ENCODE results near the gene NRCAM.

NRCAM gene

GRCh38 chr7:108308276-108308675, 148.0 kb downstream of the NRCAM start:
- Histone ChIP-seq H3K79me1 (ENCODE audit: low read length) (no peaks in the 10 kb centered on the region), H2BK120ac (ENCODE audit: low read depth, low read length) (no peak overlapping the region), H2BK15ac (replicated peaks; ENCODE audit: low read depth) (no peak overlapping the region), H4K8ac (ENCODE audit: low read depth, low read length) (no peak overlapping the region), H3K4me2 (ENCODE audit: low read length) (no peak overlapping the region), H3K18ac (ENCODE audit: low read length) (no peak overlapping the region), H3K4me1 (ENCODE audit: control insufficient read depth, low read depth, low read length) (no peaks in the 10 kb centered on the region), H3K9ac (ENCODE audit: low read length) (no peak overlapping the region), H3K56ac (ENCODE audit: low read length) (no peak overlapping the region), H3K4ac (ENCODE audit: low read depth, low read length) (no peak overlapping the region), H3K79me2 (ENCODE audit: control insufficient read depth, insufficient read depth, low read length) (no peaks in the 10 kb centered on the region), H4K5ac (ENCODE audit: low read length) (no peak overlapping the region), H2AK5ac (ENCODE audit: low read length) (no peak overlapping the region), H3K23ac (ENCODE audit: low read length) (no peak overlapping the region), H3K4me3 (ENCODE audit: low read length) (no peak overlapping the region), H3K27ac (ENCODE audit: low read depth, low read length) (no peak overlapping the region), H3K36me3 (ENCODE audit: control insufficient read depth, insufficient read depth, low read length) (no peaks in the 10 kb centered on the region), H2BK5ac (ENCODE audit: low read length) (no peak overlapping the region), H3K27me3 (ENCODE audit: insufficient read depth, low read length, poor library complexity) (no peaks in the 10 kb centered on the region)
- DNase-seq: no peak
- WGBS (ENCODE audit: extremely low coverage, insufficient coverage, low lambda C conversion rate): no CpG with 5 or more reads among the region's 3 CpGs

- Histone ChIP-seq H2BK120ac (ENCODE audit: low read depth, low read length) (no peak overlapping the region), H2BK15ac (replicated peaks; ENCODE audit: low read depth) (no peak overlapping the region), H4K5ac (ENCODE audit: low read length) (no peak overlapping the region), H3K4me2 (ENCODE audit: low read length) (no peak overlapping the region), H3K4me3 (ENCODE audit: low read length) (no peak overlapping the region), H4K8ac (ENCODE audit: low read depth, low read length) (no peak overlapping the region), H2AK5ac (ENCODE audit: low read length) (no peak overlapping the region), H3K79me2 (ENCODE audit: control insufficient read depth, insufficient read depth, low read length) (no peaks in the 10 kb centered on the region), H3K18ac (ENCODE audit: low read length) (no peak overlapping the region), H2BK5ac (ENCODE audit: low read length) (no peak overlapping the region), H3K4me1 (ENCODE audit: control insufficient read depth, low read depth, low read length) (no peaks in the 10 kb centered on the region), H3K56ac (ENCODE audit: low read length) (no peak overlapping the region), H3K9ac (ENCODE audit: low read length) (no peak overlapping the region), H3K23ac (ENCODE audit: low read length) (no peak overlapping the region), H3K27ac (ENCODE audit: low read depth, low read length) (no peak overlapping the region), H3K27me3 (ENCODE audit: insufficient read depth, low read length, poor library complexity) (no peaks in the 10 kb centered on the region), H3K36me3 (ENCODE audit: control insufficient read depth, insufficient read depth, low read length) (no peaks in the 10 kb centered on the region), H3K79me1 (ENCODE audit: low read length) (no peaks in the 10 kb centered on the region), H3K4ac (ENCODE audit: low read depth, low read length) (no peak overlapping the region)
- WGBS (ENCODE audit: extremely low coverage, insufficient coverage, low lambda C conversion rate): no CpG with 5 or more reads among the region's 2 CpGs
- no peak for DNase-seq
Measured at GRCh38 chr7:108307595-108307994, 148.6 kb downstream of the NRCAM start.

GRCh38 chr7:108307194-108307593, 149.0 kb downstream of the NRCAM start:
- Histone ChIP-seq H3K27me3 (ENCODE audit: insufficient read depth, low read length, poor library complexity) (no peaks in the 10 kb centered on the region), H3K4me3 (ENCODE audit: low read length) (no peak overlapping the region), H3K36me3 (ENCODE audit: control insufficient read depth, insufficient read depth, low read length) (no peaks in the 10 kb centered on the region), H2BK15ac (replicated peaks; ENCODE audit: low read depth) (no peak overlapping the region), H3K18ac (ENCODE audit: low read length) (no peak overlapping the region), H3K79me1 (ENCODE audit: low read length) (no peaks in the 10 kb centered on the region), H2BK120ac (ENCODE audit: low read depth, low read length) (no peak overlapping the region), H3K23ac (ENCODE audit: low read length) (no peak overlapping the region), H3K4ac (ENCODE audit: low read depth, low read length) (no peak overlapping the region), H2BK5ac (ENCODE audit: low read length) (no peak overlapping the region), H2AK5ac (ENCODE audit: low read length) (no peak overlapping the region), H3K79me2 (ENCODE audit: control insufficient read depth, insufficient read depth, low read length) (no peaks in the 10 kb centered on the region), H4K5ac (ENCODE audit: low read length) (no peak overlapping the region), H3K9ac (ENCODE audit: low read length) (no peak overlapping the region), H3K4me2 (ENCODE audit: low read length) (no peak overlapping the region), H3K27ac (ENCODE audit: low read depth, low read length) (no peak overlapping the region), H3K4me1 (ENCODE audit: control insufficient read depth, low read depth, low read length) (no peaks in the 10 kb centered on the region), H3K56ac (ENCODE audit: low read length) (no peak overlapping the region), H4K8ac (ENCODE audit: low read depth, low read length) (no peak overlapping the region)
- DNase-seq: no peak
- no CpG with 5 or more reads among the region's 6 CpGs for WGBS (ENCODE audit: extremely low coverage, insufficient coverage, low lambda C conversion rate)

- no CpG with 5 or more reads among the region's 3 CpGs for WGBS (ENCODE audit: extremely low coverage, insufficient coverage, low lambda C conversion rate)
- no peaks in the 10 kb centered on the region for H3K4me1 ChIP-seq (ENCODE audit: control insufficient read depth, low read depth, low read length)
- no peak overlapping the region for H2BK120ac ChIP-seq (ENCODE audit: low read depth, low read length)
Measured at GRCh38 chr7:108303332-108303731, 152.9 kb downstream of the NRCAM start.

DNA sequence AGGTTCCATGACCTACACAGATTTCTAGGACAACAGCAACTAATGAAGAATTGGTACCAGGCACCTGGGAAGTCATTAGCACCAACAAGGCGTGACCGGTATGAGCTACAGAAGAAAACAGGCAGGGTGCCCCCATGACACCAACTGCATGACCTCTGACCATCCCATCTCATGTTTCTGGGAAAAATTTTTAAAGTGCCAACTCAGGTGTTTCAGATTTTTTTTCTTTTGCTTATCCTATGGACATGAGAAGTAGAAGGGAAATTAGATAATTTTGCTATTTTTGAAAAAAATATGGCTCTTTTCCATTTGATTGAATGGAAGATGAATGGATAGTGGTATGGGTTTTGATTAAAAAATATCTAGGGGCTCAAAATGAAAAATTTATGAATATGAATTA, 154.8 kb downstream of the NRCAM start:
- no peak overlapping the region for H3K56ac ChIP-seq (ENCODE audit: low read length)
- H3K9ac ChIP-seq (ENCODE audit: low read length): no peak overlapping the region
- no peak overlapping the region for H2BK5ac ChIP-seq (ENCODE audit: low read length)
- DNase-seq: no peak
- no peak overlapping the region for H3K18ac ChIP-seq (ENCODE audit: low read length)
- no peak overlapping the region for H3K27ac ChIP-seq (ENCODE audit: low read depth, low read length)
- H4K8ac ChIP-seq (ENCODE audit: low read depth, low read length): no peak overlapping the region
- H3K27me3 ChIP-seq (ENCODE audit: insufficient read depth, low read length, poor library complexity): no peaks in the 10 kb centered on the region
- no peaks in the 10 kb centered on the region for H3K79me1 ChIP-seq (ENCODE audit: low read length)
- no peaks in the 10 kb centered on the region for H3K79me2 ChIP-seq (ENCODE audit: control insufficient read depth, insufficient read depth, low read length)
- H3K23ac ChIP-seq (ENCODE audit: low read length): no peak overlapping the region
- H2BK15ac ChIP-seq (replicated peaks; ENCODE audit: low read depth): no peak overlapping the region
- no peaks in the 10 kb centered on the region for H3K4me1 ChIP-seq (ENCODE audit: control insufficient read depth, low read depth, low read length)
- no peak overlapping the region for H2AK5ac ChIP-seq (ENCODE audit: low read length)
- H3K4me2 ChIP-seq (ENCODE audit: low read length): no peak overlapping the region
- WGBS (ENCODE audit: extremely low coverage, insufficient coverage, low lambda C conversion rate): no CpG with 5 or more reads among the region's 2 CpGs
- H3K36me3 ChIP-seq (ENCODE audit: control insufficient read depth, insufficient read depth, low read length): no peaks in the 10 kb centered on the region
- no peak overlapping the region for H3K4me3 ChIP-seq (ENCODE audit: low read length)
- H3K4ac ChIP-seq (ENCODE audit: low read depth, low read length): no peak overlapping the region
- H2BK120ac ChIP-seq (ENCODE audit: low read depth, low read length): no peak overlapping the region
- H4K5ac ChIP-seq (ENCODE audit: low read length): no peak overlapping the region

More at GRCh38 chr7:108303332-108303731, 152.9 kb downstream of the NRCAM start:
- no peak overlapping the region for H2AK5ac ChIP-seq (ENCODE audit: low read length)
- no peak overlapping the region for H3K9ac ChIP-seq (ENCODE audit: low read length)
- no peak overlapping the region for H3K27ac ChIP-seq (ENCODE audit: low read depth, low read length)
- H3K79me1 ChIP-seq (ENCODE audit: low read length): no peaks in the 10 kb centered on the region
- H3K4me3 ChIP-seq (ENCODE audit: low read length): no peak overlapping the region
- H2BK5ac ChIP-seq (ENCODE audit: low read length): no peak overlapping the region
- no peak overlapping the region for H4K5ac ChIP-seq (ENCODE audit: low read length)
- H3K36me3 ChIP-seq (ENCODE audit: control insufficient read depth, insufficient read depth, low read length): no peaks in the 10 kb centered on the region
- no peak overlapping the region for H3K4me2 ChIP-seq (ENCODE audit: low read length)
- no peaks in the 10 kb centered on the region for H3K79me2 ChIP-seq (ENCODE audit: control insufficient read depth, insufficient read depth, low read length)
- H3K27me3 ChIP-seq (ENCODE audit: insufficient read depth, low read length, poor library complexity): no peaks in the 10 kb centered on the region
- H3K23ac ChIP-seq (ENCODE audit: low read length): no peak overlapping the region
- H2BK15ac ChIP-seq (replicated peaks; ENCODE audit: low read depth): no peak overlapping the region
- no peak overlapping the region for H3K56ac ChIP-seq (ENCODE audit: low read length)
- no peak overlapping the region for H3K18ac ChIP-seq (ENCODE audit: low read length)
- H3K4ac ChIP-seq (ENCODE audit: low read depth, low read length): no peak overlapping the region
- DNase-seq: no peak
- H4K8ac ChIP-seq (ENCODE audit: low read depth, low read length): no peak overlapping the region

DNA sequence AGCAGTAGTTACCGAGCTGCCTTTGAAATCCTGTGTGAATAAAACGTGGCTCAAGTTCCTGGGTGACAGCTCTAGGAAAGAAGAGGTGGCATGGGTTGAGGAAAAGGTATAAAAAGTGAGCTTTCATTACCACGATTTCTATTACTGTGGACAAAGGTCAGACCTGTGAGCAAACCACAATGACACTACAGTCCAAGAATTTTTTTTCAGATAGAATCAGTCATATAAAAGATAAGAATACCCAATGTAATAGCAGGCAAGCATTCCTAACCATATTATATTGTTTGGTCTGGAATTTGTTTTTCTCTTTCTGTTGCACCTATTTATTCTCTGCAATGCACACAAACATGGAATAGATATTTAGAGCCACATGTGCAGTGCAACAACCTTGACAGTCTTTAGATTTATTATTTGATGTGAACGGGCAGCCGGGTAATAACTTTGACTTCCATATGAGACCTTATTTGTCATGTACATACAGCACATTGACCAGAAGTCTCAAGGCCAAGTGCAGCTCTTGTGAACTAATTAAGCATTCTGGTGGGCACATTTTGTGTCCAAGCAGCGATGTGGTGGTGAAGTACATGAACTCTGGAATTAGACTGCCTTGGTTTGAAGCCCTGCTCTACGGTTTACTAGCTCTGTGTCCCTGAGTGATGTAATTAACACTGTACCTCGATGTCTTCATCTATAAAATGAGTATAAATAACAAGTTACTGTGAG, 156.8 kb downstream of the NRCAM start:
- no peak for DNase-seq
- H3K79me2 ChIP-seq (ENCODE audit: control insufficient read depth, insufficient read depth, low read length): no peaks in the 10 kb centered on the region
- H3K4me2 ChIP-seq (ENCODE audit: low read length): no peak overlapping the region
- H3K4ac ChIP-seq (ENCODE audit: low read depth, low read length): no peak overlapping the region
- H3K9ac ChIP-seq (ENCODE audit: low read length): no peak overlapping the region
- no peak overlapping the region for H3K56ac ChIP-seq (ENCODE audit: low read length)
- no peaks in the 10 kb centered on the region for H3K27me3 ChIP-seq (ENCODE audit: insufficient read depth, low read length, poor library complexity)
- H2AK5ac ChIP-seq (ENCODE audit: low read length): no peak overlapping the region
- no peak overlapping the region for H3K27ac ChIP-seq (ENCODE audit: low read depth, low read length)
- H3K4me3 ChIP-seq (ENCODE audit: low read length): no peak overlapping the region
- H2BK15ac ChIP-seq (replicated peaks; ENCODE audit: low read depth): no peak overlapping the region
- no peak overlapping the region for H2BK120ac ChIP-seq (ENCODE audit: low read depth, low read length)
- no peak overlapping the region for H4K5ac ChIP-seq (ENCODE audit: low read length)
- no peak overlapping the region for H2BK5ac ChIP-seq (ENCODE audit: low read length)
- no peak overlapping the region for H3K23ac ChIP-seq (ENCODE audit: low read length)
- no peak overlapping the region for H4K8ac ChIP-seq (ENCODE audit: low read depth, low read length)
- no peaks in the 10 kb centered on the region for H3K36me3 ChIP-seq (ENCODE audit: control insufficient read depth, insufficient read depth, low read length)
- no CpG with 5 or more reads among the region's 8 CpGs for WGBS (ENCODE audit: extremely low coverage, insufficient coverage, low lambda C conversion rate)
- no peaks in the 10 kb centered on the region for H3K4me1 ChIP-seq (ENCODE audit: control insufficient read depth, low read depth, low read length)
- no peaks in the 10 kb centered on the region for H3K79me1 ChIP-seq (ENCODE audit: low read length)
- H3K18ac ChIP-seq (ENCODE audit: low read length): no peak overlapping the region
